SK-N-SH treated with all-trans-retinoic acid at 6 μM for 48 hours (cell line): Measurements from ENCODE around the gene EHD4.

Source experiments
- ATAC-seq: fragments of 200-7000 bp; cut with Tn5 transposase; 3 replicates; pipeline ENCODE4 v1.9.1; 2020; ENCODE audit warnings: mild to moderate bottlenecking, moderate library complexity
- CSDC2 ChIP-seq: fragments of 250-450 bp; sonication (Bioruptor Pico); IDR thresholded peaks from 2 replicates; pipeline ENCODE4 v1.5.0; 2020; ENCODE audit warnings: mild to moderate bottlenecking, moderate library complexity
- ESRRG ChIP-seq: fragments of 250-450 bp; sonication (Bioruptor Pico); IDR thresholded peaks from 2 replicates; pipeline ENCODE4 v1.6.1; 2021; ENCODE audit warnings: mild to moderate bottlenecking
- GLIS3 ChIP-seq: fragments of 250-450 bp; sonication (Bioruptor Pico); IDR thresholded peaks from 2 replicates; pipeline ENCODE4 v1.5.0; 2020; ENCODE audit warnings: mild to moderate bottlenecking, moderate library complexity
- ISL1 ChIP-seq: fragments of 250-450 bp; sonication (Bioruptor Pico); IDR thresholded peaks from 2 replicates; pipeline ENCODE4 v2.1.2; 2022; ENCODE audit warnings: mild to moderate bottlenecking, moderate library complexity
- RARB ChIP-seq: fragments of 250-450 bp; sonication (Bioruptor Pico); IDR thresholded peaks from 2 replicates; pipeline ENCODE4 v1.8.0; 2021; ENCODE audit warnings: mild to moderate bottlenecking, moderate library complexity
- SNAI2 ChIP-seq: fragments of 250-450 bp; sonication (Bioruptor Pico); IDR thresholded peaks from 2 replicates; pipeline ENCODE4 v1.5.0; 2020; ENCODE audit warnings: mild to moderate bottlenecking, moderate library complexity
- TOX ChIP-seq: fragments of 250-450 bp; sonication (Bioruptor Pico); IDR thresholded peaks from 2 replicates; pipeline ENCODE4 v1.8.0; 2021; ENCODE audit warnings: mild to moderate bottlenecking, moderate library complexity, borderline replicate concordance
- ZC3H10 ChIP-seq: fragments of 250-450 bp; sonication (Bioruptor Pico); IDR thresholded peaks from 2 replicates; pipeline ENCODE4 v1.5.1; 2021; ENCODE audit warnings: mild to moderate bottlenecking, moderate library complexity
- ZFP3 ChIP-seq: fragments of 250-450 bp; sonication (Bioruptor Pico); IDR thresholded peaks from 2 replicates; pipeline ENCODE4 v1.5.0; 2020; ENCODE audit warnings: mild to moderate bottlenecking, moderate library complexity
- ZFP30 ChIP-seq: fragments of 450-650 bp; formaldehyde crosslinking; IDR thresholded peaks from 2 replicates; pipeline ENCODE4 v1.5.0; 2022; ENCODE audit warnings: mild to moderate bottlenecking, moderate library complexity
- ZNF565 ChIP-seq: fragments of 450-650 bp; formaldehyde crosslinking; conservative IDR thresholded peaks from 2 replicates; pipeline ENCODE4 v1.5.0; 2020; ENCODE audit warnings: low read depth, mild to moderate bottlenecking, moderate library complexity
- ZNF70 ChIP-seq: fragments of 450-650 bp; formaldehyde crosslinking; IDR thresholded peaks from 2 replicates; pipeline ENCODE4 v1.5.0; 2020; ENCODE audit warnings: mild to moderate bottlenecking, moderate library complexity
- ZNF8 ChIP-seq: fragments of 450-650 bp; formaldehyde crosslinking; IDR thresholded peaks from 2 replicates; pipeline ENCODE4 v1.5.0; 2020; ENCODE audit warnings: mild to moderate bottlenecking, moderate library complexity
- TF ChIP-seq, protein P1 (sequence below): fragments of 250-450 bp; sonication (Bioruptor Pico); IDR thresholded peaks from 2 replicates; pipeline ENCODE4 v1.8.0; 2020; ENCODE audit warnings: mild to moderate bottlenecking, moderate library complexity, borderline replicate concordance
- TF ChIP-seq, protein P2 (sequence below): fragments of 250-450 bp; sonication (Bioruptor Pico); IDR thresholded peaks from 2 replicates; pipeline ENCODE4 v1.5.1; 2020; ENCODE audit warnings: low read depth, mild to moderate bottlenecking, moderate library complexity
- TF ChIP-seq, protein P3 (sequence below): fragments of 250-450 bp; sonication (Bioruptor Pico); IDR thresholded peaks from 2 replicates; pipeline ENCODE4 v1.5.1; 2021; ENCODE audit warnings: mild to moderate bottlenecking, moderate library complexity
- TF ChIP-seq, protein P4 (sequence below): fragments of 250-450 bp; sonication (Bioruptor Pico); IDR thresholded peaks from 2 replicates; pipeline ENCODE4 v1.8.0; 2021; ENCODE audit warnings: low read depth, mild to moderate bottlenecking, moderate library complexity, borderline replicate concordance

The EHD4 gene

DNA sequence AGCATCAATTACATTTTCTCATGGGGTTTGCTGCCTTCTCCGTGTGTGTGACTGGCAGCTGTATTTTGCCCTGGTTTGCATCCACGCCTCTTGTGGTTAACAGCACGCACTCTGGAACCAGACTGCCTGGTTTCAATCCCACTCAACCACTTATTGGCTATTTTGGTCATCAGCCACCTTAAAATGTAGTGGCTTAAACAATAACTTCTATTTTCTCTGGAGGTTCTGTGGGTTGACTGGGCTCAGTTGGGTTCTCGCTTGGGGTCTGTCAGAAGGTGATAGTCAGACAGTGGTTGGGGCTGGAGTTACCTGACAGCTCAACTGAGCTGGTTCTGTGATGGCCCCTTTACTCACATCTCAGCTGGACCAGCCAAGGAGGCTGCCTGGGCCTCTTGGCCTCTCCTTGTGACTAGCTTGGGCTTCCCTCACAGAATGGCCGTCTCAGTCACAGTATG, 36.8 kb downstream of the EHD4 start:
- ATAC-seq, result no peak
- TF ChIP-seq, protein P1, sequence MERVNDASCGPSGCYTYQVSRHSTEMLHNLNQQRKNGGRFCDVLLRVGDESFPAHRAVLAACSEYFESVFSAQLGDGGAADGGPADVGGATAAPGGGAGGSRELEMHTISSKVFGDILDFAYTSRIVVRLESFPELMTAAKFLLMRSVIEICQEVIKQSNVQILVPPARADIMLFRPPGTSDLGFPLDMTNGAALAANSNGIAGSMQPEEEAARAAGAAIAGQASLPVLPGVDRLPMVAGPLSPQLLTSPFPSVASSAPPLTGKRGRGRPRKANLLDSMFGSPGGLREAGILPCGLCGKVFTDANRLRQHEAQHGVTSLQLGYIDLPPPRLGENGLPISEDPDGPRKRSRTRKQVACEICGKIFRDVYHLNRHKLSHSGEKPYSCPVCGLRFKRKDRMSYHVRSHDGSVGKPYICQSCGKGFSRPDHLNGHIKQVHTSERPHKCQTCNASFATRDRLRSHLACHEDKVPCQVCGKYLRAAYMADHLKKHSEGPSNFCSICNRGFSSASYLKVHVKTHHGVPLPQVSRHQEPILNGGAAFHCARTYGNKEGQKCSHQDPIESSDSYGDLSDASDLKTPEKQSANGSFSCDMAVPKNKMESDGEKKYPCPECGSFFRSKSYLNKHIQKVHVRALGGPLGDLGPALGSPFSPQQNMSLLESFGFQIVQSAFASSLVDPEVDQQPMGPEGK, result no peak
- TF ChIP-seq ISL1 (no peak), SNAI2 (CRISPR knock-in tag) (no peak), TOX (no peak)

DNA sequence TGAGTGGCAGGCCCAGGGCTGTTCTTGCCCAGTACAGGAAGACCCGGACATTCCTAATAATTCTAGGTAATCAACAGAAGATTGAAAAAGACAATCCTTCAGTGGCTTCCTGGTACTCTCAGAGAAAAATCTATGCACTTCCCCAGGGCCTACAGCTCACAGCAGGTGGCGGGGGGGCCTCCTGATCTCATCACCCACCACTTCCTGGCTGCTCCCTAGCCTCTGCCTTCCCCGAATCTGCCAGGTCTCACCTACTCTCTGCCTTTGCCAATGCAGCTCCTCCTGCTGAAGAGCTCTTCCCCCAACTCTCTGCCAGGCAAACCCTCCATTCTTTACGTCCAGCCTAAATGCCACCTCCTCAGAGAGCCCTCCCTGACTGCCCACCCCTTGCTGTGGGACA, 37.5 kb downstream of the EHD4 start:
- ATAC-seq, result peak; percentile 50
- TF ChIP-seq ZFP30 (CRISPR knock-in tag), result no peak
- TF ChIP-seq, protein P1, result no peak
- no peak for TF ChIP-seq TOX
- no peak for TF ChIP-seq ZC3H10 (CRISPR knock-in tag)
- TF ChIP-seq ZNF70 (CRISPR knock-in tag), result no peak
- TF ChIP-seq, protein P2, sequence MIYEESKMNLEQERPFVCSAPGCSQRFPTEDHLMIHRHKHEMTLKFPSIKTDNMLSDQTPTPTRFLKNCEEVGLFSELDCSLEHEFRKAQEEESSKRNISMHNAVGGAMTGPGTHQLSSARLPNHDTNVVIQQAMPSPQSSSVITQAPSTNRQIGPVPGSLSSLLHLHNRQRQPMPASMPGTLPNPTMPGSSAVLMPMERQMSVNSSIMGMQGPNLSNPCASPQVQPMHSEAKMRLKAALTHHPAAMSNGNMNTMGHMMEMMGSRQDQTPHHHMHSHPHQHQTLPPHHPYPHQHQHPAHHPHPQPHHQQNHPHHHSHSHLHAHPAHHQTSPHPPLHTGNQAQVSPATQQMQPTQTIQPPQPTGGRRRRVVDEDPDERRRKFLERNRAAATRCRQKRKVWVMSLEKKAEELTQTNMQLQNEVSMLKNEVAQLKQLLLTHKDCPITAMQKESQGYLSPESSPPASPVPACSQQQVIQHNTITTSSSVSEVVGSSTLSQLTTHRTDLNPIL (CRISPR knock-in tag), result no peak
- no peak for TF ChIP-seq RARB (CRISPR knock-in tag)
- TF ChIP-seq, protein P3, sequence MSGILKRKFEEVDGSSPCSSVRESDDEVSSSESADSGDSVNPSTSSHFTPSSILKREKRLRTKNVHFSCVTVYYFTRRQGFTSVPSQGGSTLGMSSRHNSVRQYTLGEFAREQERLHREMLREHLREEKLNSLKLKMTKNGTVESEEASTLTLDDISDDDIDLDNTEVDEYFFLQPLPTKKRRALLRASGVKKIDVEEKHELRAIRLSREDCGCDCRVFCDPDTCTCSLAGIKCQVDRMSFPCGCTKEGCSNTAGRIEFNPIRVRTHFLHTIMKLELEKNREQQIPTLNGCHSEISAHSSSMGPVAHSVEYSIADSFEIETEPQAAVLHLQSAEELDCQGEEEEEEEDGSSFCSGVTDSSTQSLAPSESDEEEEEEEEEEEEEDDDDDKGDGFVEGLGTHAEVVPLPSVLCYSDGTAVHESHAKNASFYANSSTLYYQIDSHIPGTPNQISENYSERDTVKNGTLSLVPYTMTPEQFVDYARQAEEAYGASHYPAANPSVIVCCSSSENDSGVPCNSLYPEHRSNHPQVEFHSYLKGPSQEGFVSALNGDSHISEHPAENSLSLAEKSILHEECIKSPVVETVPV (CRISPR knock-in tag), result no peak
- TF ChIP-seq ESRRG (CRISPR knock-in tag), result no peak
- no peak for TF ChIP-seq ZFP3

DNA sequence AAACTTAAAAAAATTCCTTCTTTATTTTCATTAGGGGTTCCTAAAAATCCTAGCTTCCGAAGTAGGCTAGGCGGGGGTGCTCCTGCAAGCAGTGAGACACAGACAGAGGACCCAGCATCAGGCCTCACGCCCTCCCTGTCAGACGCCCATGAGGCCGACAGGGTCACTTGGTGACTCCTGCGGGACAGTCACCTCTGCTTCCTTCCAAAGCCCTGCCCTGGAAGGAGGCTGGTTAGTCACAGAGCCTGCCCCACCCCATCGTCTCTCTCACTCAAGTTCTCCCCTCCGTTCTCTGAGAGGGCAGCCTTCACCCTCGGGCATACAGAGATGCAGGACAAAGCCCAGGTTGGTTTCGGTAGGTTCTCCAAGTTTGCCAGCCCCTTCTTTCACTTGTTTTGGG, 38.6 kb downstream of the EHD4 start:
- no peak for ATAC-seq
- TF ChIP-seq, protein P3 (CRISPR knock-in tag), result no peak
- no peak for TF ChIP-seq TOX
- TF ChIP-seq RARB (CRISPR knock-in tag), result no peak
- TF ChIP-seq, protein P2 (CRISPR knock-in tag), result no peak
- TF ChIP-seq, protein P1, result no peak
- no peak for TF ChIP-seq GLIS3 (CRISPR knock-in tag)
- TF ChIP-seq ZFP30 (CRISPR knock-in tag), result no peak
- TF ChIP-seq ESRRG (CRISPR knock-in tag), result no peak
- TF ChIP-seq CSDC2 (CRISPR knock-in tag), result no peak
- TF ChIP-seq, all 23 proteins: peak for 0

DNA sequence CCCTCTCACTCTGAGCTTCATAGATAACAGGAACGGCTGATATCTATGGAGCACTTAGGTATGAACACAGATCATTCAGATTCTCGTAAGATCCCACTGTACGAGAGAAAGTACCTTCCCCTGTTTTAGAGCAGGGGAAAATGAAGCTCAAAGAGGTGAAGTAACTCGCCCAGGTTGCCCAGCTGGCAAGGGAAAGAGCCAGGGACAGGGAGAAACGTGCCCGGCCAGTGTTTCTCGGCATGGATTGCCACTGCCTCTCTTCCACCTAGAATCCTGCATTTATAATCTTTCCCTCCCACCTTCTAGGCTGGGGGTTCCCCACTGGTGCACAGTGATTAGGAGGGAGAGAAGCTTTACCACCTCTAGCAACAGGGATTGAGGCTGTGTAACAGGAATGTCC, 39.0 kb downstream of the EHD4 start:
- TF ChIP-seq ISL1, result no peak
- no peak for TF ChIP-seq SNAI2 (CRISPR knock-in tag)
- TF ChIP-seq, protein P4, sequence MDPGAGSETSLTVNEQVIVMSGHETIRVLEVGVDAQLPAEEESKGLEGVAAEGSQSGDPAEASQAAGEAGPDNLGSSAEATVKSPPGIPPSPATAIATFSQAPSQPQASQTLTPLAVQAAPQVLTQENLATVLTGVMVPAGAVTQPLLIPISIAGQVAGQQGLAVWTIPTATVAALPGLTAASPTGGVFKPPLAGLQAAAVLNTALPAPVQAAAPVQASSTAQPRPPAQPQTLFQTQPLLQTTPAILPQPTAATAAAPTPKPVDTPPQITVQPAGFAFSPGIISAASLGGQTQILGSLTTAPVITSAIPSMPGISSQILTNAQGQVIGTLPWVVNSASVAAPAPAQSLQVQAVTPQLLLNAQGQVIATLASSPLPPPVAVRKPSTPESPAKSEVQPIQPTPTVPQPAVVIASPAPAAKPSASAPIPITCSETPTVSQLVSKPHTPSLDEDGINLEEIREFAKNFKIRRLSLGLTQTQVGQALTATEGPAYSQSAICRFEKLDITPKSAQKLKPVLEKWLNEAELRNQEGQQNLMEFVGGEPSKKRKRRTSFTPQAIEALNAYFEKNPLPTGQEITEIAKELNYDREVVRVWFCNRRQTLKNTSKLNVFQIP, result no peak
- TF ChIP-seq, protein P3 (CRISPR knock-in tag), result no peak
- no peak for TF ChIP-seq ZNF8 (CRISPR knock-in tag)
- no peak for TF ChIP-seq ZC3H10 (CRISPR knock-in tag)
- no peak for TF ChIP-seq ZNF565 (CRISPR knock-in tag)
- no peak for ATAC-seq
